GM23248 (cell line): ENCODE results near the gene BCAR3.

Source experiments
- EZH2 ChIP-seq: fragments of 200-600 bp; sonication (generic); IDR thresholded peaks from 2 replicates; pipeline ENCODE4 v1.6.1; 2018; ENCODE audit warnings: antibody characterized with exemption, mild to moderate bottlenecking; ENCODE audit not compliant: insufficient read depth, poor library complexity, severe bottlenecking
- EZH2phosphoT487 ChIP-seq: fragments of 200-600 bp; sonication (generic); IDR thresholded peaks from 2 replicates; pipeline ENCODE4 v1.6.1; 2018; ENCODE audit warnings: antibody characterized with exemption, moderate library complexity, mild to moderate bottlenecking, low read depth; ENCODE audit not compliant: insufficient read depth

GRCh38 chr1:93609536-93609935 lies 72.1 kb downstream of the BCAR3 start:
- TF ChIP-seq EZH2 (no peak), EZH2phosphoT487 (no peak)
